GM23338 (cell line): ENCODE data around the gene UGGT2. TPM values are rescaled to one million over a fixed set of nuclear protein-coding genes. Genes with fewer than 3 reads are reported as not detected.

Experiments
- ATAC-seq: fragments of 200-7000 bp; cut with Tn5 transposase; 3 replicates; pipeline ENCODE4 v1.9.1; 2020
- DNase-seq: peaks from one replicate; pipeline ENCODE4 v3.0.0-alpha.2; 2015; ENCODE audit warnings: low spot score
- H2AFZ ChIP-seq: fragments of 200-600 bp; sonication (generic); 2 replicates; pipeline ENCODE4 v1.8.0; 2016; ENCODE audit warnings: antibody characterized with exemption, mild to moderate bottlenecking, moderate library complexity
- H3F3A ChIP-seq: fragments of 200-600 bp; sonication (generic); replicated peaks from 2 replicates; pipeline ENCODE4 v1.8.0; 2017; ENCODE audit warnings: antibody characterized with exemption, mixed run types, low read depth
- H3K27ac ChIP-seq: fragments of 200-600 bp; sonication (generic); 2 replicates; pipeline ENCODE4 v1.6.1; 2016; ENCODE audit warnings: low read depth
- H3K27me3 ChIP-seq: fragments of 200-600 bp; sonication (generic); 2 replicates; pipeline ENCODE4 v1.8.0; 2016; ENCODE audit warnings: mild to moderate bottlenecking, mixed run types, moderate library complexity; ENCODE audit not compliant: insufficient read depth
- H3K36me3 ChIP-seq: fragments of 200-600 bp; sonication (generic); 2 replicates; pipeline ENCODE4 v1.8.0; 2016; ENCODE audit warnings: mild to moderate bottlenecking; ENCODE audit not compliant: insufficient read depth
- H3K4me1 ChIP-seq: fragments of 200-600 bp; sonication (generic); 2 replicates; pipeline ENCODE4 v1.8.0; 2016; ENCODE audit warnings: mild to moderate bottlenecking, moderate library complexity; ENCODE audit not compliant: insufficient read depth
- H3K4me2 ChIP-seq: fragments of 200-600 bp; sonication (generic); 2 replicates; pipeline ENCODE4 v1.7.1; 2017; ENCODE audit warnings: mixed run types
- H3K4me3 ChIP-seq: fragments of 200-600 bp; sonication (generic); 2 replicates; pipeline ENCODE4 v1.6.1; 2016; ENCODE audit warnings: mixed run types
- H3K79me2 ChIP-seq: fragments of 200-600 bp; sonication (generic); replicated peaks from 2 replicates; pipeline ENCODE4 v1.8.0; 2017; ENCODE audit warnings: mild to moderate bottlenecking; ENCODE audit not compliant: insufficient read depth
- H3K9me2 ChIP-seq: fragments of 200-600 bp; sonication (generic); 2 replicates; pipeline ENCODE4 v1.8.0; 2017; ENCODE audit not compliant: insufficient read depth
- H4K20me1 ChIP-seq: fragments of 200-600 bp; sonication (generic); replicated peaks from 2 replicates; pipeline ENCODE4 v1.8.0; 2017; ENCODE audit warnings: mild to moderate bottlenecking; ENCODE audit not compliant: insufficient read depth
- H3K27ac Mint-ChIP-seq: 2 replicates; pipeline ENCODE4 v1.8.0; 2020; ENCODE audit warnings: inconsistent platforms, mild to moderate bottlenecking, moderate library complexity, mixed read lengths
- H3K27me3 Mint-ChIP-seq: 3 replicates; pipeline ENCODE4 v1.8.0; 2022; ENCODE audit warnings: low read depth, mild to moderate bottlenecking, moderate library complexity, mixed read lengths, inconsistent platforms; ENCODE audit not compliant: insufficient read depth, poor library complexity
- H3K36me3 Mint-ChIP-seq: 3 replicates; pipeline ENCODE4 v1.8.0; 2021; ENCODE audit warnings: low read depth, mild to moderate bottlenecking, inconsistent platforms, moderate library complexity, mixed read lengths
- H3K4me1 Mint-ChIP-seq: 3 replicates; pipeline ENCODE4 v1.8.0; 2020; ENCODE audit warnings: mild to moderate bottlenecking, inconsistent platforms, mixed read lengths
- H3K4me3 Mint-ChIP-seq: 3 replicates; pipeline ENCODE4 v1.8.0; 2021; ENCODE audit warnings: moderate library complexity, mild to moderate bottlenecking, inconsistent platforms, mixed read lengths
- H3K9me3 Mint-ChIP-seq: 3 replicates; pipeline ENCODE4 v1.8.0; 2020; ENCODE audit warnings: moderate library complexity, mild to moderate bottlenecking, inconsistent platforms, mixed read lengths
- CREB1 ChIP-seq: fragments of 250-450 bp; sonication (Bioruptor Pico); IDR thresholded peaks from 2 replicates; pipeline ENCODE4 v1.5.0; 2020; ENCODE audit warnings: low read depth, mild to moderate bottlenecking, moderate library complexity
- CTCF ChIP-seq, 2 experiments: fragments of 200-600 bp in 1 of 2; sonication (generic) in 1 of 2; conservative IDR thresholded peaks; 2 replicates each; pipeline versions ENCODE4 v1.5.1 to v1.6.1; 2016 to 2017; ENCODE audit warnings: antibody characterized with exemption in 2 of 2, low read depth in 2 of 2, mild to moderate bottlenecking in 2 of 2, moderate library complexity in 1 of 2
- JUNB ChIP-seq: IDR thresholded peaks from one replicate; pipeline ENCODE4 v1.6.1; 2016; ENCODE audit warnings: antibody characterized with exemption; ENCODE audit not compliant: unreplicated experiment
- POLR2AphosphoS5 ChIP-seq: IDR thresholded peaks from 2 replicates; pipeline ENCODE4 v1.6.1; 2016; ENCODE audit warnings: antibody characterized with exemption, low read depth
- ZNF114 ChIP-seq: fragments of 250-450 bp; sonication (Bioruptor Pico); IDR thresholded peaks from 2 replicates; pipeline ENCODE4 v1.5.0; 2020; ENCODE audit warnings: mild to moderate bottlenecking, moderate library complexity
- ZNF331 ChIP-seq: fragments of 250-450 bp; sonication (Bioruptor Pico); IDR thresholded peaks from 2 replicates; pipeline ENCODE4 v1.5.0; 2020; ENCODE audit warnings: low read depth, mild to moderate bottlenecking, moderate library complexity
- polyA plus RNA-seq: library from polyadenylated mRNA; unstranded; fragments of >200 nt; fragmentation: Nextera tagmentation; extraction: Ambion mirVana; gene quantifications from 2 replicates; pipeline ENCODE4 v1.2.1, GENCODE V29; 2016
- total RNA-seq: library from RNA; depleted of rRNA; stranded (reverse); fragments of >200 nt; shearing (Covaris generic); gene quantifications from 2 replicates; pipeline ENCODE4 v1.2.3, GENCODE V29; 2014
- TF ChIP-seq, protein P1 (sequence below): fragments of 250-450 bp; sonication (Bioruptor Pico); IDR thresholded peaks from 2 replicates; pipeline ENCODE4 v1.5.0; 2020; ENCODE audit warnings: mild to moderate bottlenecking, moderate library complexity

Gene UGGT2
- total and polyA plus RNA-seq, 2 experiments from 2014 or later, result 44.0 to 60.5 TPM

DNA sequence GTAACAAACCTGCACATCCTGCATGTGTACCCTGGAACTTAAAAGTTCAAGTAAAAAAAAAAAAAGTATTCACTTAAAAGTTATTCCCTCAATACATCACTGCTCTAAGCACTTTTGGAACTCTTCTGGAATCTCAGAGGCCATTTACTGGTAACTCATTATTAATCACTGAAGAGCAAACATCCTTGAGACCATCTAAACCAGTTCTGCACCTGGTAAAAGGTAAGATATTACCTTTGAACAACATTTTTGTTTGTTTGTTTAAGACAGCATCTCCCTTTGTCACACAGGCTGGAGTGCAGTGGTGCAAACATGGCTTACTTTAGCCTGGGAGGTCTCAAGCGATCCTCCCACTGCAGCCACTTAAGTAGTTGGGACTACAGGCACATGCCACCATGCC, 16.7 kb downstream of the UGGT2 start (continued):
- TF ChIP-seq, protein P1, sequence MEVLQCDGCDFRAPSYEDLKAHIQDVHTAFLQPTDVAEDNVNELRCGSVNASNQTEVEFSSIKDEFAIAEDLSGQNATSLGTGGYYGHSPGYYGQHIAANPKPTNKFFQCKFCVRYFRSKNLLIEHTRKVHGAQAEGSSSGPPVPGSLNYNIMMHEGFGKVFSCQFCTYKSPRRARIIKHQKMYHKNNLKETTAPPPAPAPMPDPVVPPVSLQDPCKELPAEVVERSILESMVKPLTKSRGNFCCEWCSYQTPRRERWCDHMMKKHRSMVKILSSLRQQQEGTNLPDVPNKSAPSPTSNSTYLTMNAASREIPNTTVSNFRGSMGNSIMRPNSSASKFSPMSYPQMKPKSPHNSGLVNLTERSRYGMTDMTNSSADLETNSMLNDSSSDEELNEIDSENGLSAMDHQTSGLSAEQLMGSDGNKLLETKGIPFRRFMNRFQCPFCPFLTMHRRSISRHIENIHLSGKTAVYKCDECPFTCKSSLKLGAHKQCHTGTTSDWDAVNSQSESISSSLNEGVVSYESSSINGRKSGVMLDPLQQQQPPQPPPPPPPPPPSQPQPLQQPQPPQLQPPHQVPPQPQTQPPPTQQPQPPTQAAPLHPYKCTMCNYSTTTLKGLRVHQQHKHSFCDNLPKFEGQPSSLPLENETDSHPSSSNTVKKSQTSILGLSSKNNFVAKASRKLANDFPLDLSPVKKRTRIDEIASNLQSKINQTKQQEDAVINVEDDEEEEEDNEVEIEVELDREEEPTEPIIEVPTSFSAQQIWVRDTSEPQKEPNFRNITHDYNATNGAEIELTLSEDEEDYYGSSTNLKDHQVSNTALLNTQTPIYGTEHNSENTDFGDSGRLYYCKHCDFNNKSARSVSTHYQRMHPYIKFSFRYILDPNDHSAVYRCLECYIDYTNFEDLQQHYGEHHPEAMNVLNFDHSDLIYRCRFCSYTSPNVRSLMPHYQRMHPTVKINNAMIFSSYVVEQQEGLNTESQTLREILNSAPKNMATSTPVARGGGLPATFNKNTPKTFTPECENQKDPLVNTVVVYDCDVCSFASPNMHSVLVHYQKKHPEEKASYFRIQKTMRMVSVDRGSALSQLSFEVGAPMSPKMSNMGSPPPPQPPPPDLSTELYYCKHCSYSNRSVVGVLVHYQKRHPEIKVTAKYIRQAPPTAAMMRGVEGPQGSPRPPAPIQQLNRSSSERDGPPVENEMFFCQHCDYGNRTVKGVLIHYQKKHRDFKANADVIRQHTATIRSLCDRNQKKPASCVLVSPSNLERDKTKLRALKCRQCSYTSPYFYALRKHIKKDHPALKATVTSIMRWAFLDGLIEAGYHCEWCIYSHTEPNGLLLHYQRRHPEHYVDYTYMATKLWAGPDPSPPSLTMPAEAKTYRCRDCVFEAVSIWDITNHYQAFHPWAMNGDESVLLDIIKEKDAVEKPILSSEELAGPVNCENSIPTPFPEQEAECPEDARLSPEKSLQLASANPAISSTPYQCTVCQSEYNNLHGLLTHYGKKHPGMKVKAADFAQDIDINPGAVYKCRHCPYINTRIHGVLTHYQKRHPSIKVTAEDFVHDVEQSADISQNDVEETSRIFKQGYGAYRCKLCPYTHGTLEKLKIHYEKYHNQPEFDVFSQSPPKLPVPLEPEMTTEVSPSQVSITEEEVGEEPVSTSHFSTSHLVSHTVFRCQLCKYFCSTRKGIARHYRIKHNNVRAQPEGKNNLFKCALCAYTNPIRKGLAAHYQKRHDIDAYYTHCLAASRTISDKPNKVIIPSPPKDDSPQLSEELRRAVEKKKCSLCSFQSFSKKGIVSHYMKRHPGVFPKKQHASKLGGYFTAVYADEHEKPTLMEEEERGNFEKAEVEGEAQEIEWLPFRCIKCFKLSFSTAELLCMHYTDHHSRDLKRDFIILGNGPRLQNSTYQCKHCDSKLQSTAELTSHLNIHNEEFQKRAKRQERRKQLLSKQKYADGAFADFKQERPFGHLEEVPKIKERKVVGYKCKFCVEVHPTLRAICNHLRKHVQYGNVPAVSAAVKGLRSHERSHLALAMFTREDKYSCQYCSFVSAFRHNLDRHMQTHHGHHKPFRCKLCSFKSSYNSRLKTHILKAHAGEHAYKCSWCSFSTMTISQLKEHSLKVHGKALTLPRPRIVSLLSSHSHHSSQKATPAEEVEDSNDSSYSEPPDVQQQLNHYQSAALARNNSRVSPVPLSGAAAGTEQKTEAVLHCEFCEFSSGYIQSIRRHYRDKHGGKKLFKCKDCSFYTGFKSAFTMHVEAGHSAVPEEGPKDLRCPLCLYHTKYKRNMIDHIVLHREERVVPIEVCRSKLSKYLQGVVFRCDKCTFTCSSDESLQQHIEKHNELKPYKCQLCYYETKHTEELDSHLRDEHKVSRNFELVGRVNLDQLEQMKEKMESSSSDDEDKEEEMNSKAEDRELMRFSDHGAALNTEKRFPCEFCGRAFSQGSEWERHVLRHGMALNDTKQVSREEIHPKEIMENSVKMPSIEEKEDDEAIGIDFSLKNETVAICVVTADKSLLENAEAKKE (CRISPR knock-in tag), result no peak
- TF ChIP-seq ZNF114 (no peak), CREB1 (CRISPR knock-in tag) (no peak), ZNF331 (CRISPR knock-in tag) (no peak), POLR2AphosphoS5 (no peak), CTCF (conservative IDR thresholded peaks at IDR 0.05; ENCODE audit: low read depth in 2 of 2) (no peak)

DNA sequence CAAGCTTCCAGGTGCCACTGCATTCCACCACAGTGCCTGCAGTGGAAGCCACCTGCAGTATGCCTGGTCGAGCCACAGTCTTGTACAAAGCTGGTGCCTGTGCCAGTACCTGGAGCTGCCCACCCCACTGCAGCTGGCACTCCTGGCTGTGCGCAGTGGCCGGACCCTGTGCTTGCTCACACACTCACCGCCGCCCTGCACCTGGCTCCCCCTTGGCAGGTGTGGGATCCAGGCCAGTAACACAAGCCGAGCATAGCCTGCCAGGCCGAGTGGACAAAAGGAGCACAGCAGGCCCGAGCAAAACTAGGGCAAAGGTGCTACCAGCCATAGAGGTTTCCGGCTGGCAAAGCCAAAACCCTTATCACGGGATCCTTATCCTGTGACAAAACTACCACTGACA, 18.5 kb downstream of the UGGT2 start:
- no peak for ATAC-seq
- Histone ChIP-seq H3K79me2 (peaks cover 77% of the 10 kb centered on the region), H4K20me1 (0 out of 2 replicates have a peak, but pooled peaks cover 4% of the 10 kb centered on the region)
- TF ChIP-seq JUNB, result no peak
- TF ChIP-seq, protein P1 (CRISPR knock-in tag), result no peak

More for the DNA sequence above, 18.5 kb downstream of the UGGT2 start:
- Mint-ChIP-seq H3K27me3 (no peaks in the 10 kb centered on the region), H3K9me3 (peaks cover 23% of the 10 kb centered on the region), H3K36me3 (peaks cover 51% of the 10 kb centered on the region), H3K27ac (no peak overlapping the region), H3K4me3 (no peak overlapping the region), H3K4me1 (peaks cover 3% of the 10 kb centered on the region; the same call in 1 of the 3 replicates)
- Histone ChIP-seq H3K27me3 (no peaks in the 10 kb centered on the region), H3K36me3 (peaks cover 2% of the 10 kb centered on the region; the same call in 1 of the 2 replicates), H3K4me3 (no peak overlapping the region), H3K9me2 (no peaks in the 10 kb centered on the region), H3F3A (no peaks in the 10 kb centered on the region), H2AFZ (no peak overlapping the region), H3K27ac (no peak overlapping the region), H3K4me2 (no peak overlapping the region), H3K4me1 (0 out of 2 replicates have a peak, but pooled peaks cover 6% of the 10 kb centered on the region)
- DNase-seq, result no peak
